ENCODE results near the gene DOK6. TPM values are rescaled to one million over a fixed set of nuclear protein-coding genes. Genes with fewer than 3 reads are reported as not detected.

The DOK6 gene
- total RNA-seq, 4 donors from 2014 or later = 0.13 to 0.17 TPM; not detected in 2

GRCh38 chr18:69777248-69777647 lies 376.6 kb downstream of the DOK6 start:
- H3K9me3 ChIP-seq = no peaks in the 10 kb centered on the region
- no peak overlapping the region for H3K4me3 ChIP-seq
- in situ Hi-C loops (cut with MboI; ENCODE audit: low sequenced_read_pairs in 4 of 4) = no loop called here
- ATAC-seq = no peak
- H3K36me3 ChIP-seq = no peaks in the 10 kb centered on the region
- no peak for DNase-seq
- TF ChIP-seq CTCF (IDR thresholded peaks at IDR 0.05 in 4 of 5, conservative IDR thresholded peaks at IDR 0.05 in 1 of 5) (no peak), POLR2A (IDR thresholded peaks at IDR 0.05) (no peak)
- no peak overlapping the region for H3K27ac ChIP-seq
- intact Hi-C loops (cut with DNase I; ENCODE audit: low total_unique reads) = no loop called here
- no peaks in the 10 kb centered on the region for H3K27me3 ChIP-seq
- H3K4me1 ChIP-seq = no peaks in the 10 kb centered on the region

GRCh38 chr18:69778680-69779079 lies 378.0 kb downstream of the DOK6 start:
- ATAC-seq (no peak), DNase-seq (no peak)
- intact Hi-C loops (cut with DNase I; ENCODE audit: low total_unique reads) = no loop called here
- no peak overlapping the region for H3K4me3 ChIP-seq
- TF ChIP-seq CTCF (IDR thresholded peaks at IDR 0.05 in 4 of 5, conservative IDR thresholded peaks at IDR 0.05 in 1 of 5) = no peak
- TF ChIP-seq POLR2A (IDR thresholded peaks at IDR 0.05) = no peak
- H3K4me1 ChIP-seq = no peaks in the 10 kb centered on the region
- no peak overlapping the region for H3K27ac ChIP-seq
- in situ Hi-C loops (cut with MboI; ENCODE audit: low sequenced_read_pairs in 4 of 4) = no loop called here
- H3K27me3 ChIP-seq = no peaks in the 10 kb centered on the region
- H3K9me3 ChIP-seq = no peaks in the 10 kb centered on the region
- no peaks in the 10 kb centered on the region for H3K36me3 ChIP-seq

- ATAC-seq = no peak
- Histone ChIP-seq H3K27me3 (no peaks in the 10 kb centered on the region), H3K4me1 (no peaks in the 10 kb centered on the region), H3K4me3 (no peak overlapping the region), H3K36me3 (no peaks in the 10 kb centered on the region), H3K27ac (no peak overlapping the region), H3K9me3 (no peaks in the 10 kb centered on the region)
- in situ Hi-C loops (cut with MboI; ENCODE audit: low sequenced_read_pairs in 4 of 4) (no loop called here), intact Hi-C loops (cut with DNase I; ENCODE audit: low total_unique reads) (no loop called here)
- no peak for DNase-seq
- TF ChIP-seq CTCF (IDR thresholded peaks at IDR 0.05 in 4 of 5, conservative IDR thresholded peaks at IDR 0.05 in 1 of 5) = no peak
- no peak for TF ChIP-seq POLR2A (IDR thresholded peaks at IDR 0.05)
Observed at GRCh38 chr18:69780851-69781250, 380.2 kb downstream of the DOK6 start.

- intact Hi-C loops (cut with DNase I; ENCODE audit: low total_unique reads) = no loop called here
- no peaks in the 10 kb centered on the region for H3K36me3 ChIP-seq
- DNase-seq (no peak), ATAC-seq (no peak)
- H3K27ac ChIP-seq = no peak overlapping the region
- no peak overlapping the region for H3K4me3 ChIP-seq
- in situ Hi-C loops (cut with MboI; ENCODE audit: low sequenced_read_pairs in 4 of 4) = no loop called here
- H3K9me3 ChIP-seq = no peaks in the 10 kb centered on the region
- no peak for TF ChIP-seq POLR2A (IDR thresholded peaks at IDR 0.05)
- TF ChIP-seq CTCF (IDR thresholded peaks at IDR 0.05 in 4 of 5, conservative IDR thresholded peaks at IDR 0.05 in 1 of 5) = no peak
- H3K27me3 ChIP-seq = no peaks in the 10 kb centered on the region
- no peaks in the 10 kb centered on the region for H3K4me1 ChIP-seq
Observed at GRCh38 chr18:69784815-69785214, 384.1 kb downstream of the DOK6 start.

- H3K4me1 ChIP-seq = no peaks in the 10 kb centered on the region
- no peaks in the 10 kb centered on the region for H3K27me3 ChIP-seq
- no peak for TF ChIP-seq CTCF (IDR thresholded peaks at IDR 0.05 in 4 of 5, conservative IDR thresholded peaks at IDR 0.05 in 1 of 5)
- TF ChIP-seq POLR2A (IDR thresholded peaks at IDR 0.05) = no peak
- in situ Hi-C loops (cut with MboI; ENCODE audit: low sequenced_read_pairs in 4 of 4) = no loop called here
- ATAC-seq = no peak
- intact Hi-C loops (cut with DNase I; ENCODE audit: low total_unique reads) = no loop called here
- H3K36me3 ChIP-seq = no peaks in the 10 kb centered on the region
- no peaks in the 10 kb centered on the region for H3K9me3 ChIP-seq
- DNase-seq = no peak
- H3K27ac ChIP-seq = no peak overlapping the region
- H3K4me3 ChIP-seq = no peak overlapping the region
Observed at GRCh38 chr18:69785466-69785865, 384.8 kb downstream of the DOK6 start.
